ENCODE measurements around the gene PRR20G.

- no peak for TF ChIP-seq CTCF (IDR thresholded peaks at IDR 0.05)
- TF ChIP-seq EZH2 (IDR thresholded peaks at IDR 0.05; ENCODE audit: borderline replicate concordance, insufficient read depth, low read depth, low read length, poor library complexity, severe bottlenecking): no peak
Measured at GRCh38 chr3:127255516-127255915, 32.3 kb downstream of the PRR20G start.

All from B cell (primary cell).